ENCODE measurements around the gene GIT1.

DNA sequence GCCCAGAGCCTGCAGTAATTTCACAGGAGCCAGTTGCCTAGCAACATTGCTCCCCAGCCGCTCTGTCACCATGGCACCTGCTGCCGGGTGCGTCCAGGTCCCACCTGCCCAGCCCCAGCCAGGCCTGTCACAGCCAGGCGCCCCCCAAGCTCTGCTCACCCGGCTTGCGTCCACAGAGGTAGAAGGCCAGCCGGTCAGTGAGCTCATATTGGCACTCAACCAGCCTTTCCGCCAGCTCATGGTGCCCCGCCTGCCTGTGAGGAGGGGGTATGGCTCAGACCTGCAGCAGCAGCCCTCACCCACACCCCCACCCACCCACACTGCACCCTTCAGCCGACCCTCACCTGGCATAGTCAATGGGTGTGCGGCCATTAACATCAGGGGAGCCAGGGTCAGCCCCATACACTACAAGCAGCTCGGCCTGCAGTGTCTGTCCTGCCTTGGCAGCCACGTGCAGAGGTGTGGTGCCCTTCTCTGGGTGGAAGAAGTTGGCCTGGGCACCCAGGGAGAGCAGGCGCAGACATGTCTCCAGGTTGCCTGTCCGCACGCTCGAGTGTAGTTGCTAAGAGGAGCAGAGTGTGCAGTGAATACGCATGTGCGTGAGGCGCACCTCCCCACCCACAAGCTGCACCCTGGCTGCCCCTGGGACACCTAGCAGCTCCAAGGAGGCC is 7.7 kb downstream of the GIT1 start:
- TF ChIP-seq CTCF (conservative IDR thresholded peaks at IDR 0.05 in 1 of 2, IDR thresholded peaks at IDR 0.05 in 1 of 2; ENCODE audit: low read depth in 1 of 2, low read length in 2 of 2), result no peak
- TF ChIP-seq EZH2 (IDR thresholded peaks at IDR 0.05; ENCODE audit: low read length, missing control alignments), result no peak

All from fibroblast of lung (primary cell).